Activated naive CD8-positive, alpha-beta T cell (primary cell): ENCODE measurements around the gene CHIT1.

Source experiments
- H3K27ac Mint-ChIP-seq: one replicate; pipeline ENCODE4 v1.8.0; 2021; ENCODE audit warnings: mixed read lengths
- H3K27me3 Mint-ChIP-seq: one replicate; pipeline ENCODE4 v1.8.0; 2021; ENCODE audit warnings: mixed read lengths
- H3K36me3 Mint-ChIP-seq: one replicate; pipeline ENCODE4 v1.8.0; 2021; ENCODE audit warnings: mixed read lengths
- H3K4me1 Mint-ChIP-seq: one replicate; pipeline ENCODE4 v1.8.0; 2021; ENCODE audit warnings: low read depth, mixed read lengths
- H3K4me3 Mint-ChIP-seq: one replicate; pipeline ENCODE4 v1.8.0; 2021; ENCODE audit warnings: mild to moderate bottlenecking, mixed read lengths
- H3K9me3 Mint-ChIP-seq: one replicate; pipeline ENCODE4 v1.8.0; 2021; ENCODE audit warnings: low read depth, mixed read lengths

Gene CHIT1

DNA sequence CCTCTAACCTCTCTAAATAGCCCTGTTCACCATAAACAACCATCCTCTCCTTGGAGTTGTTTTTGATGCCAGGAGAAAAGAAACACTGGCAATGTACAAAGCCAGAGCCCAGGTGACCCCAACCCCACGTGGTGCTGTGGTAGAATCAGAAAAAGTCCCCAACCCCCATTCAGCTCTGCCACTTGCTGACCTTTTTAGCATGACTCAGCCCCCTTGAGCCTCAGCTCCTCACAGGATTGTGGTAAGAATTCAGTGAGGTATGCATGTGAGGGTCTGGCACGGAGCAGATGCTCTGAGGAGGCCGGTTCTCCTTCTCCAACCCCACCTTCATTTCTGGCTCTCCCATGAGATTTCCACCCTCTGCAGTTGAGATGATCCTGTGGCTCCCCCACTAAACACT is 31.8 kb downstream of the CHIT1 start:
- no peaks in the 10 kb centered on the region for H3K36me3 Mint-ChIP-seq
- no peak overlapping the region for H3K4me3 Mint-ChIP-seq
- peaks cover 6% of the 10 kb centered on the region for H3K27me3 Mint-ChIP-seq
- no peak overlapping the region for H3K27ac Mint-ChIP-seq
- H3K4me1 Mint-ChIP-seq: no peaks in the 10 kb centered on the region
- no peaks in the 10 kb centered on the region for H3K9me3 Mint-ChIP-seq

DNA sequence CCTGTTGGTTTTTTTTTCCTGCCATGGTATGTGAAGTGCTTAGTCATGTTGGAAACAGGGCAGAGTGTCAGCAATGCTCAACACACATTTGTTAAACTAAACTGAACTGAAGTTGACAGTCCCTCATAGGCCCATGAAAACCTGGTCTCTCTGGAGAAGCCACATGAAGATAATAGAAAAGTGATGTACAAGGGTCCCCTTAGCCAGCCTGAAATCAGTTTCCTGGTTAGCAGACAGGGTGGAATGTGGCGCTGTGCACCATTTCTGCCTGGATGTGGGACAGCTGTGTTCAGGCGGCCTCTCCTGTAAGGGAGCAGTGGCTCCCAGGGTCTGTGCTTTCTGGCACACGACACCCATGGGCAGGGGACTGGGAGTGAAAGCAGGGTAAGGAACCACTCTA is 33.1 kb downstream of the CHIT1 start:
- H3K9me3 Mint-ChIP-seq: no peaks in the 10 kb centered on the region

DNA sequence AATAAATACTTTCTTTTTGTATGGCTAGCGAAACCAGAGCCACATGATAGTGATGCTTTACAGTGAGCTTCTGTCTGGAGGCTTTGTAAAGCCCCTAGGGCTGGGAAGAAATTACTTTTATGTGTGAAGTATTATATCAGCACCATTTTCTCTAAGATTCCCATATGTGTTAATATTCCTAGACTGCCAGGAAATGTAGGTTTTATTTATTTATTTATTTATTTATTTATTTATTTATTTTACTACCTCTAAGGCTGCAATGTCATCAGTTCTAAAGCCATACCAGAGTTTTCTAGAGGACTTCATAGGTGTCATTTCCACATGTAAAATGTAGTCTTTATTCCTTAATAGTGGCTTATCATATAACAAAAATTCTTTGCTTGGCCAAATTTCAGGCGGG is 38.5 kb downstream of the CHIT1 start:
- Mint-ChIP-seq H3K27me3 (no peaks in the 10 kb centered on the region), H3K4me3 (no peak overlapping the region), H3K27ac (no peak overlapping the region), H3K4me1 (peaks cover 3% of the 10 kb centered on the region), H3K36me3 (no peaks in the 10 kb centered on the region), H3K9me3 (no peaks in the 10 kb centered on the region)

More for the DNA sequence above, 33.1 kb downstream of the CHIT1 start:
- Mint-ChIP-seq H3K27ac (no peak overlapping the region), H3K27me3 (peaks cover 6% of the 10 kb centered on the region), H3K4me3 (no peak overlapping the region), H3K36me3 (no peaks in the 10 kb centered on the region), H3K4me1 (no peaks in the 10 kb centered on the region)

DNA sequence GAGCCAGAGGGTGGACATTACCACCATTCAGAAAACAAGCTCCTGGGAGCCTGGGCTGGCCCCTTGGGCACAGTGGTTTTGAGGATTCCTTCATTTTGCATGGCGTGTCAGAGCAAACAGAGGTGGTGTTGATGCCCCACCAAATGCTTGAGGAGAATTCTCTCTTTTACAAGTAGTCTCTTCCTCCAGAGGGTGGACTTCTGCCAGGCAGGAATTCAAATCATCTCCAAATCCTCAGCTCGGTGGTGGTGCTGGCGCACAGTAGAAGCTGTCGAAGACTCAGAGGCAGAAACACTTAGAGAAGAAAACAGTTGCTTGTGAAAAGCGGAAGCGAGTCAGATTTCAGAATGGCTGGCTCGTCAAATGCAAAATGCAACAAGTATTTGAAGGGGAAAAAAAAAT is 39.5 kb downstream of the CHIT1 start:
- Mint-ChIP-seq H3K27me3 (no peaks in the 10 kb centered on the region), H3K4me1 (peaks cover 3% of the 10 kb centered on the region), H3K4me3 (no peak overlapping the region), H3K27ac (no peak overlapping the region), H3K9me3 (no peaks in the 10 kb centered on the region), H3K36me3 (no peaks in the 10 kb centered on the region)

DNA sequence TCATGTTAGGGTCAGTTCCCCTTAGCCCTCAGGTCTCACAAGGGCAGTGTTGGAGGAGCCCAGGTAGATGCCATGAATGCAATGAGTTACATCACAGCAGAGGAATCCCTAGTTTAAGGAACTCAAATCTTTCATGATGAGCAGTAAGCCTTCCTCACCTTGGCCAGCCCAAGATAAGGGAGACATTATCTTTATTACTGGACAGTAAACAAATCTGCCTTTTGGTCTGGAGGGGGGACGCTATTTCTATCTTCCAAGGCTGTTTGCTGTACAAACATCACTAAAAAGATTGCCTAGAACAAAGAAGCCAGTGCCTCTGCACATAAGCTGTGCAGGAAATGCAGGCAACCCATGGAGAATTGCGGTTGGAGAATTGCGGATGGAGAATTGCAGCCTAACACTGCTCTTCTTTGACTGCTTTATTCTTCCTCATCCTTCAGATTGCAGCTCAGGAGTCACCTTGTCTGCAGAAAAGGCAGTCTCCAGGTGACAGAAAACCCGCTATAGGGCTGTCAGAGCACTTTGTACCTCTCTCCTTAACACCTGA is 40.7 kb downstream of the CHIT1 start:
- H3K27me3 Mint-ChIP-seq: no peaks in the 10 kb centered on the region
- no peak overlapping the region for H3K4me3 Mint-ChIP-seq

DNA sequence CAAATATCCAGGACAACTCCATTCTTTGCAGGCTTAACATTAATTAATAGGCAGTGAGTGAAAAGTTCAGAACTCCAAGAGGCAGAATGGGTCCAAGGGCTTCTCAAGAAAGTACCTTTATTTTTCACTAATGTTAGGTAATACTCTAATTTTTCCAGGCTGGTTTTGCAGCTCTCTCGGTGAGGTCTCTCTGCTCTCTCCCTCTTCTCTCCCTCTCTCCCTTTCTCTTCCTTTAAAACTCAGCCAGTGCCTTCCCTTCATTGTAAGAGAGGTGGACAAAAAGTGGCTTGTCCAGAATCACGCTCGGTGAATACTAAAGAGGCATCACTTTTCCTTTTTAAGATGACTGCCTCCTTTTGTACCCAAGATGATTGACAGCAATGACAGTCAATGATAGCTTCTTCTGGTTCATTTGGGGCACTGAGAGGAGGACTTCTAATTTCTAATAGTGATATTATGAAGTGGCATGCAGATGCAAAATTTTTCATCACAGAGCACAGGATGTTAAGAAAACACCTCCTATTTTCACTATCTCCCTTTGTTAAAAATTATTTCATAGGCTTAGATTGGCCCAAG is 41.7 kb downstream of the CHIT1 start:
- H3K27me3 Mint-ChIP-seq: no peaks in the 10 kb centered on the region
- peaks cover 3% of the 10 kb centered on the region for H3K4me1 Mint-ChIP-seq
- no peaks in the 10 kb centered on the region for H3K36me3 Mint-ChIP-seq
- H3K9me3 Mint-ChIP-seq: no peaks in the 10 kb centered on the region
- H3K4me3 Mint-ChIP-seq: no peak overlapping the region
- H3K27ac Mint-ChIP-seq: no peak overlapping the region

More for the DNA sequence above, 40.7 kb downstream of the CHIT1 start:
- Mint-ChIP-seq H3K4me1 (peaks cover 3% of the 10 kb centered on the region), H3K36me3 (no peaks in the 10 kb centered on the region), H3K27ac (no peak overlapping the region), H3K9me3 (no peaks in the 10 kb centered on the region)

DNA sequence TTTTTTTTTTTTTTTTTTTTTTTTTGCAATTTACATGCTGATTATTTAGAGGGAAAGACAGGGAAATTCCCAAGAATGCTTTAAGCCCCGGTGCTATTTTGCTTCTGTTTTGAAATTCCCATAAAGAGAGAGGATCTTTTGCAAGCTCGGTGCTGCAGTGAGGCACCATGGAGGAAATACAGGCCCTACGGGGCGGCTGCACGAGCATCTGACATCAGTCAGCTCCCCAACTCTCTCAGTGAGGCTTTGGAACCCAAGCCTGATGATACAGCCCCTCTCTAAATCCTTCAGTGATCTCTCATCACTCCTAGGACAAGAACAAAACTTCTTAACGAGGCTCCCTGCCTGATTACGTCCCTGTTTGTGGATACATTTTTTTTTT is 42.2 kb downstream of the CHIT1 start:
- no peaks in the 10 kb centered on the region for H3K36me3 Mint-ChIP-seq
- peaks cover 3% of the 10 kb centered on the region for H3K4me1 Mint-ChIP-seq
- no peak overlapping the region for H3K27ac Mint-ChIP-seq
- no peaks in the 10 kb centered on the region for H3K9me3 Mint-ChIP-seq
- H3K4me3 Mint-ChIP-seq: no peak overlapping the region
- H3K27me3 Mint-ChIP-seq: no peaks in the 10 kb centered on the region

DNA sequence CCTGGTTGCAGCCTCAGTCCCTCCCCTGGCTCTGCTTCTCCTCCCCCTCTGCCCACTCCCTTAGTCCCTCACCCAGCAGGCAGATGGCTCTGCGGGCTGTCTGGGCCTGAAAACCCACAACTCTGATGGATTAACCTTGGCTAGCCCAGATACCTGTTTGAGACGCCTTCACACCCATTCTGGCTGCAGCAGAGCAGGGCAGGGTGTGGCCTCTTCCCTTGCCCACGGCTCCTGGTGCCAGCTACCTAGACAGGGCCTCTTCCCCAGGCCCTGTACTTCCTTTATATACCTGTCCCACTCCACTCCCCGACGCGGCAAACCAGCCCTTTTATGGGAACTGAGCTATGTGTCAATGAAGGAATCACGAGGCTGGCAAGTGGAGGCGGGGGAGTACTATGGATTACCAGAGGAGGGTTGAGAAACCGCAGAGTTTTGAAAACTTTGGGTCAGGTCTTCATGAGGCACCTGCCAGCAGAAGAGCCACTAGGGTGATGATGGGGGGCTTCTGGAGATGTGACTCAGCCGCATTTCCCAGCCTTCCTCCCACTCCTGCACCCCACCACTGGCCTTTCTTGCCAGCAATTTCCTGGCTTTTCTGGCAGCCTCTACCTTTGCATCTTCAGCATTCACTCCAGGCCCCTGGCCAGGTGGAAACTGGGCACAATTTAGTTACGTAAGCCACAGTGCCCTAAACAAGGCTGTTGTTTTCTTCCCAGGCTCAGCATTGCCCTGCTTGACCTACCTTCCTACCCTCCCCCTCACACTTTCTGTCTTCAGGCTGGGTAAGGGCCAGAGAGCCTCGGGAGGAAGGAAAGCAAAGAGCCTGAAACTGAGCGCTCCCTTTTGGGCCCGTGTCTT is 42.8 kb downstream of the CHIT1 start, which contains the start of gene CHI3L1:
Gene CHI3L1 (minus strand): TSS at position 259 of the 858 bp plus-strand sequence. CDS start 81 bp downstream, at position 178.
- peaks cover 3% of the 10 kb centered on the region for H3K4me1 Mint-ChIP-seq
- no peak within 1 kb of the TSS for H3K4me3 Mint-ChIP-seq
- no peaks in the 10 kb centered on the region for H3K36me3 Mint-ChIP-seq
- H3K9me3 Mint-ChIP-seq: no peaks in the 10 kb centered on the region
- H3K27me3 Mint-ChIP-seq: no peaks in the 10 kb centered on the region
- H3K27ac Mint-ChIP-seq: no peak within 1 kb of the TSS

DNA sequence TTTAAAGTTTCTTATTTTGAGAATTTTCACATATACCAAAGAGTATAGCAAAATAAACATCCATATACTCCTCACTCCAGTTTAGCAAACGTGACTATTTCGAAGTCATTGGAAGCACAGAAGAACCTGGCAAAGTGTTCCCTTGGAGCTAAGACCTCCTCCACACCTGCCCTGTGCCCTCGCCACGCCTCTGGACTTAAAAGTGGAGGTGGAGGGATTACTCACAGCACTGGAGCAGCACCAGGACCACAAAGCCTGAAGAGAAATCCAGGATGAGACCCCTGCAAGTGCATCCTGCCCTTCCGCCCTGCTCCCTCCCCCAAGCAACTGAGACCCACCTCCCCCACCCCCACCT is 43.4 kb downstream of the CHIT1 start:
- H3K4me1 Mint-ChIP-seq: peaks cover 3% of the 10 kb centered on the region
- H3K36me3 Mint-ChIP-seq: no peaks in the 10 kb centered on the region
- H3K27ac Mint-ChIP-seq: no peak overlapping the region
- no peaks in the 10 kb centered on the region for H3K9me3 Mint-ChIP-seq
- no peaks in the 10 kb centered on the region for H3K27me3 Mint-ChIP-seq
- no peak overlapping the region for H3K4me3 Mint-ChIP-seq

DNA sequence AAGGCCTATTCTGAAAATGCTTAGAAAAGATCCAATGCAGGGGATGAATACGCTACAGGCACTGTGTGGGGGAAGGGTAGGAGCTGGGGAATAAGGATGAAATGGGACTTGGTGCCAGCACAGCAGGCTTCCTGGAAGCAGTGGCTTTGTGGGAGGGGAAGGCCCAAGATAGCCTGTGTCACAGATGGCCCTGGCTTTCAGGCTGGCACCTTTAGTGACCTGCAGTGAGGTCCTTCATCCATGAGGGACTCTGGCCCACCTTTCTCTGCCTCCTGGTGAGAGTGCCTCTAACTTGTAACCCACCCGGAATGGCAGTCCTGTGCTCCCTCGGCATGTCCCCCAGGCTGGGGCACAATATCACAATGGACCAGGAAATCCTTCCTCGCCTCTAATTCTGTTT is 43.9 kb downstream of the CHIT1 start:
- Mint-ChIP-seq H3K27ac (no peak overlapping the region), H3K4me1 (peaks cover 3% of the 10 kb centered on the region), H3K36me3 (no peaks in the 10 kb centered on the region), H3K4me3 (no peak overlapping the region), H3K9me3 (no peaks in the 10 kb centered on the region), H3K27me3 (no peaks in the 10 kb centered on the region)

DNA sequence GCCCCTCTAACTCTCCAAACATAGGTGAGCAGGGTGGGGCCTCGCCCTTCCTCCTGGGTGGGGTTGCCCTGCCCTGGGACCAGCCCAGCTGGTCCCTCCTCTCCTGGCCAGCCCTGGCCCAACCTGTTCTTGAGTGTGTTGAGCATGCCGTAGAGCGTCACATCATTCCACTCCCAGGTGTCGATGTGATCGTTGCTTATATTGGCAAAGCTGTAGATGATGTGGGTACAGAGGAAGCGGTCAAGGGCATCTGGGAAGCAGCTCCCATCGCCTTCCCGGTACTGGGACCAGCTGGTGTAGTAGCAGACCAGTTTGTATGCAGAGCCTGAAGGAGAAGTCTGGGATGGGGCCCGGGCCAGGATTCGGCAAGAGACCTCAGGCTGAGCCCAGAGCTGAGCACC is 44.4 kb downstream of the CHIT1 start:
- H3K4me3 Mint-ChIP-seq: no peak overlapping the region
- no peak overlapping the region for H3K27ac Mint-ChIP-seq
- H3K36me3 Mint-ChIP-seq: no peaks in the 10 kb centered on the region
- H3K9me3 Mint-ChIP-seq: no peaks in the 10 kb centered on the region
- H3K27me3 Mint-ChIP-seq: no peaks in the 10 kb centered on the region
- peaks cover 3% of the 10 kb centered on the region for H3K4me1 Mint-ChIP-seq

DNA sequence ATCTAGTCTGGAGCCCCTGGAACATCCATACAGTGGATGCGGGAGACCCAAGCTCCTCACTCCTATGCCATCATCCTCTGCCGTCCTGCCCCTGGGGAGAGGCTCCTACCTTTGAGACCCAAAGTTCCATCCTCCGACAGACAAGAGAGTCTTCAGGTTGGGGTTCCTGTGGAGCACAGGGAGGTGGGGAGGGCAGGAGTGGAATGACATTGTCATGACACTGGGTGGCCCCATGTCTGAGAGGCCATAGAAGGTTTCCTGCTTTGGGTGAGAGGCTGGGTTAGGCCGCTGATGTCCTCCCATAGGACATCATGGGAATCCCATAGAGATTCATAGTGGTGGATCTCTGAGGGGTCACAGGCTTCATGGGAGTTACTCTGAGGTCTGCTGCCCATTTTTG is 45.0 kb downstream of the CHIT1 start:
- no peaks in the 10 kb centered on the region for H3K27me3 Mint-ChIP-seq

DNA sequence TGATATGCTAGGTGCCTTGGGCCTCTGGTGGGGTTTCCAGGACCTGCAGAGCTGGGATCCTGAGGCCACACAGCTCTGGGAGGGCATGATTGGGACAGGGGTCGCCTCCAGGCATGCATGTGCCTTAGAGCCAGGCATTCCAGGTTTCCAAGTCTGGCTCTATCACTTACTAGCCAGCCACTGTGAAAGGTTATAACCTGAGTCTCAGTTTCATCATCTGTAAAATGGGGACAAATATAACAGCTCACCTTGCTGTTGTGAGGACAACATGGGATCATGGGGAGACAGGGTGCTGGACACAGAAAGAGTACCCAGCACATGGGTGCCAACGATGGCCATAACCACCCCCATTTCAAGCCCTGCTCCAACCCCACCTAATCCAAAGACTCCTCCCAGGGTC is 45.6 kb downstream of the CHIT1 start:
- Mint-ChIP-seq H3K4me1 (peaks cover 3% of the 10 kb centered on the region), H3K27me3 (no peaks in the 10 kb centered on the region), H3K36me3 (no peaks in the 10 kb centered on the region), H3K9me3 (no peaks in the 10 kb centered on the region), H3K4me3 (no peak overlapping the region), H3K27ac (no peak overlapping the region)

More for the DNA sequence above, 45.0 kb downstream of the CHIT1 start:
- H3K27ac Mint-ChIP-seq: no peak overlapping the region
- H3K4me3 Mint-ChIP-seq: no peak overlapping the region
- no peaks in the 10 kb centered on the region for H3K9me3 Mint-ChIP-seq
- no peaks in the 10 kb centered on the region for H3K36me3 Mint-ChIP-seq
- H3K4me1 Mint-ChIP-seq: peaks cover 3% of the 10 kb centered on the region

DNA sequence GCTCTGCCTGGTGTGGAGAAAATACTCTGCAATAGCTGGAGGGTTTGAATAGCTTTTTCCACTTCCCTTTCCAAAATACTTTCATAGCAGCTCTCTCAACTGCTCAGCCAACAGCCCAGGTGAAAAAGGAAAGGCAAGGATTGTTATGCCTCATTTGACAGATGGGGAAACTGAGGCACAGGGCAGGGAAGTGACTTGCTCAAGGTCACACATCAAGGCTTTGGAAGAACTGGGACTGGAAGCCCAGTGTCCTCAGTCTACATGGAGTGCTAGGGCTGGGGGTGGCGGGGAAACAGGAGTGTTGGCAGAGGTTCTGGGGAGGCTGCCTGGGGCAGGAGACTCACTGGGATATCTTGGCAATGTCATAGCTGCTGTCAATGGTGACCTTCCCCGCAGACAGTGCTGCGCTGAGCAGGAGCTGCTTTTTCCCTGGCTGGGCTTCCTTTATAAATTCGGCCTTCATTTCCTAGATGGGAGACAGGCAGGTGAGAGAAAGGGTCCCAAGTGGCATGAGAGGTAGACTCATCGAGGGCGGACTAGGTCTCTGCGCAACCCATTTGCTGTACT is 47.0 kb downstream of the CHIT1 start:
- Mint-ChIP-seq H3K9me3 (no peaks in the 10 kb centered on the region), H3K36me3 (no peaks in the 10 kb centered on the region), H3K27ac (no peak overlapping the region), H3K4me3 (no peak overlapping the region), H3K27me3 (no peaks in the 10 kb centered on the region), H3K4me1 (peaks cover 3% of the 10 kb centered on the region)

DNA sequence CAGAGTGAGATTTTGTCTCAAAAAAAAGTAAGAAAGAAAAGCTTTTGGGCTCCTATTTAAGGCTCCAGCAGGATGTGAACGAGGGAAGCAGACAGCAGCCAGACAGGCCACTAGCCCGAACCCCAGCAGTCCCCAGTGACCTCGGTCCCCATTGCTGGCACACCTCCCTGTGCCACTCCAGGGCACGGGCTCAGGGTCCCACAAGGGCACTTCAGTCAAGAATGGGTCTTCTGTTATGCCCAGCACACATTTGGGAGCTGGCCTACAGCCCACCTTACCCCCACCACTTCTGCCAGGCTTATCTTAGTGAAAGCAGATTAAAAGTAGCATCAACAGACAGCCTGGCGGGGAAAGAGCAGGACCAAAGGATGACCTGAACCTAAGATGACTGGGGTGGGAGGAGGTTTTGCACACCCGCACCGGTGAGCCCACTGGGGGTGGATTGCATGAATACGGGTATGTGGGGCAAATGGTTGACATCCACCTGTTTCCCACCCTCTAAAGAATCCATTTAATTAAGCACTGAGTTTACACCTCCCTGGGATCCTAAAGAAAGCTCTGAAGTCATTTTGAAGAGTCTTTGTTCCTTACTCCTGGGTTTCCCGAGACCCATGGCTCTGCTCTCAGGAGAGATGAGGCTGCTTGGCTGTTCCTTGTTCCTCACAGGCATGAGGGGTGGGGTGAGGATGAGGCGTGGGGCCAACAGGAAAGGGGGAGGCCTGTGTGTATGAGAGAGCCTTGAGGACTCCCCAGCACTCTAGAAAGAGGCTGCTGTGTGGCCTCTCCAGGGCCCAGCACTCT is 47.7 kb downstream of the CHIT1 start:
- Mint-ChIP-seq H3K4me3 (no peak overlapping the region), H3K27ac (no peak overlapping the region), H3K4me1 (peaks cover 3% of the 10 kb centered on the region)

More for the DNA sequence above, 47.7 kb downstream of the CHIT1 start:
- Mint-ChIP-seq H3K36me3 (no peaks in the 10 kb centered on the region), H3K9me3 (no peaks in the 10 kb centered on the region), H3K27me3 (no peaks in the 10 kb centered on the region)
